HEK293 (cell line): ENCODE data around the gene ARHGAP32.

Experiments used
- CTCF ChIP-seq: fragments of 450-650 bp; formaldehyde crosslinking; IDR thresholded peaks from 2 replicates; pipeline ENCODE4 v1.5.1; 2016; ENCODE audit warnings: missing biosample characterization, missing genetic modification characterization
- EGR2 ChIP-seq: fragments of 450-650 bp; formaldehyde crosslinking; IDR thresholded peaks from 2 replicates; pipeline ENCODE4 v1.5.1; 2016; ENCODE audit warnings: low read depth, missing biosample characterization, missing genetic modification characterization
- MYNN ChIP-seq: fragments of 450-650 bp; formaldehyde crosslinking; IDR thresholded peaks from 2 replicates; pipeline ENCODE4 v1.5.1; 2016; ENCODE audit warnings: missing biosample characterization, missing genetic modification characterization, borderline replicate concordance
- PRDM1 ChIP-seq: fragments of 450-650 bp; formaldehyde crosslinking; IDR thresholded peaks from 2 replicates; pipeline ENCODE4; 2016; ENCODE audit warnings: missing biosample characterization, missing genetic modification characterization
- ZBTB10 ChIP-seq: fragments of 450-650 bp; formaldehyde crosslinking; IDR thresholded peaks from 2 replicates; pipeline ENCODE4 v1.5.1; 2016; ENCODE audit warnings: missing biosample characterization, missing genetic modification characterization
- ZBTB7A ChIP-seq: fragments of 450-650 bp; formaldehyde crosslinking; IDR thresholded peaks from 2 replicates; pipeline ENCODE4 v1.5.1; 2016; ENCODE audit warnings: low read depth, missing biosample characterization, missing genetic modification characterization
- ZFP41 ChIP-seq: fragments of 450-650 bp; formaldehyde crosslinking; IDR thresholded peaks from 2 replicates; pipeline ENCODE4 v1.5.1; 2016; ENCODE audit warnings: missing biosample characterization, missing genetic modification characterization, borderline replicate concordance
- ZNF24 ChIP-seq: fragments of 450-650 bp; formaldehyde crosslinking; IDR thresholded peaks from 2 replicates; pipeline ENCODE4 v1.5.1; 2016; ENCODE audit warnings: missing biosample characterization, missing genetic modification characterization
- ZNF311 ChIP-seq: fragments of 450-650 bp; formaldehyde crosslinking; IDR thresholded peaks from 2 replicates; pipeline ENCODE4 v1.5.1; 2017; ENCODE audit warnings: missing biosample characterization, missing genetic modification characterization, borderline replicate concordance
- ZNF423 ChIP-seq: fragments of 450-650 bp; formaldehyde crosslinking; IDR thresholded peaks from 2 replicates; pipeline ENCODE4 v1.5.1; 2016; ENCODE audit warnings: missing biosample characterization, missing genetic modification characterization
- ZNF621 ChIP-seq: fragments of 450-650 bp; formaldehyde crosslinking; IDR thresholded peaks from 2 replicates; pipeline ENCODE4 v1.5.1; 2017; ENCODE audit warnings: missing biosample characterization, missing genetic modification characterization
- ZNF677 ChIP-seq: fragments of 450-650 bp; IDR thresholded peaks from 2 replicates; pipeline ENCODE4 v1.5.0; 2018; ENCODE audit warnings: missing biosample characterization, mild to moderate bottlenecking, missing genetic modification characterization, moderate library complexity
- ZNF792 ChIP-seq: fragments of 450-650 bp; formaldehyde crosslinking; IDR thresholded peaks from 2 replicates; pipeline ENCODE4 v1.5.1; 2016; ENCODE audit warnings: missing biosample characterization, missing genetic modification characterization

GRCh38 chr11:129204150-129204838, 12.2 kb upstream of the ARHGAP32 start:
- no peak for TF ChIP-seq ZNF677
- no peak for TF ChIP-seq CTCF
- TF ChIP-seq ZBTB10 (tag by site-specific recombination): no peak
- TF ChIP-seq ZBTB7A: no peak
- no peak for TF ChIP-seq ZNF621
- no peak for TF ChIP-seq ZNF792 (tag by site-specific recombination)
- TF ChIP-seq EGR2 (tag by site-specific recombination): no peak
- no peak for TF ChIP-seq PRDM1 (tag by site-specific recombination)
- no peak for TF ChIP-seq ZNF24 (tag by site-specific recombination)
- no peak for TF ChIP-seq ZNF423 (tag by site-specific recombination)
- no peak for TF ChIP-seq ZFP41 (tag by site-specific recombination)
- TF ChIP-seq MYNN (tag by site-specific recombination): no peak
- no peak for TF ChIP-seq ZNF311 (tag by site-specific recombination)
